GM13976 (cell line): ENCODE measurements around the gene RWDD2A.

Experiments used
- DNase-seq: peaks from one replicate; pipeline ENCODE4 v3.0.0; 2012; ENCODE audit warnings: low spot score
- CTCF ChIP-seq: IDR thresholded peaks from 2 replicates; pipeline ENCODE4 v1.5.1; 2012; ENCODE audit warnings: borderline replicate concordance, mild to moderate bottlenecking; ENCODE audit not compliant: insufficient read depth; ENCODE audit errors: extremely low read depth, missing control alignments, control extremely low read depth
- in situ Hi-C: fragments of 300-500 bp; cut with MboI; formaldehyde crosslinking; loops from one replicate; pipeline ENCODE4 v1.12.0; 2022; ENCODE audit warnings: low sequenced_read_pairs, mixed read lengths, inconsistent platforms; ENCODE audit not compliant: unreplicated experiment

RWDD2A gene

GRCh38 chr6:83215131-83216047 is 22.2 kb downstream of the RWDD2A start:
- TF ChIP-seq CTCF: peak; percentile 81
- DNase-seq: peak; percentile 40
- in situ Hi-C loops: loop anchor here (25.0 kb wide), 1 partner anchor 953 kb away; no protein-coding TSS in a partner anchor

DNA sequence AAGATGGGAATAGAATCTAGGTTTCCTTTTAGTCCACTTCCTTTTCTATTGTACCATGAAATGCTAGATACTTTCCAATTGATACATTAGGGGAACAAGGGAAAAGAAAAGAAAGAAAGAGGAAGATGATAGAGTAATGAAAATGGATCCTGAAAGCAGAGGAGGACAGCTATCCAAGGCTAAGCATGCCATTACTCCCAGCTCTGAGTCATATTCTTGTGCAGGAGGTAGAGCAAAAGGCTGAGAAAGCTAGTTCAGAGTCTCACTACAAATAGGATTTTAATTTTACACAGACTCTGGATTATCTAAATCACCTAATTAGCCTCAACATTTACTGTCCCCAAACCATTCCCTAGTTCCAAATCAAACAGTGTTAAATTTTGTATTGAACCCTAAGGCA is 23.6 kb downstream of the RWDD2A start:
- in situ Hi-C loops: loop anchor here (25.0 kb wide), 1 partner anchor 955 kb away; no protein-coding TSS in a partner anchor
- DNase-seq: no peak
- TF ChIP-seq CTCF: no peak

- in situ Hi-C loops: loop anchor here (25.0 kb wide), 1 partner anchor 956 kb away; no protein-coding TSS in a partner anchor
- no peak for DNase-seq
- TF ChIP-seq CTCF: no peak
Observed at GRCh38 chr6:83218646-83219045, 25.5 kb downstream of the RWDD2A start.

- in situ Hi-C loops: loop anchor here (5.0 to 25.0 kb wide), 2 partner anchors 297 to 958 kb away; no protein-coding TSS in a partner anchor
- TF ChIP-seq CTCF: no peak
- DNase-seq: no peak
Observed at GRCh38 chr6:83220121-83220520, 27.0 kb downstream of the RWDD2A start.

DNA sequence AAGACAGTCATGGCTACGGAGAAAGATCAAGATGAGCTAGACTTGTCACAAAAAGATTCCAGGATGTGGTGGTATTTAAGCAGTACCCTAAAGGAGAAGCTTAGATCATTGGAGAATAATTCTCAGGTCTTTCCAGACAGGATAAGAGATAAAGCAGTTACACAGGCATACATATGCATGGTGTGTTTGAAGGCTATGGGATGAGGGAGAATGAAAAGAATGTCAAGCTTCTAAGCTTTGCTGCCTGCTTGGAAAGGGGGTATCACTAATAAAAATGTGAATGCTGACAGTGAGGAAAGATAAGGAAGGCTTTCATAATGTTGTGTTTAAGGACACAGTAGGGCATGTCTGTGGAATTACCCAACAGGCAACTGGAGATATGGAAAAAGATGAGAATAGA is 28.1 kb downstream of the RWDD2A start:
- in situ Hi-C loops: loop anchor here (5.0 to 25.0 kb wide), 2 partner anchors 296 to 959 kb away; no protein-coding TSS in a partner anchor
- no peak for TF ChIP-seq CTCF

DNA sequence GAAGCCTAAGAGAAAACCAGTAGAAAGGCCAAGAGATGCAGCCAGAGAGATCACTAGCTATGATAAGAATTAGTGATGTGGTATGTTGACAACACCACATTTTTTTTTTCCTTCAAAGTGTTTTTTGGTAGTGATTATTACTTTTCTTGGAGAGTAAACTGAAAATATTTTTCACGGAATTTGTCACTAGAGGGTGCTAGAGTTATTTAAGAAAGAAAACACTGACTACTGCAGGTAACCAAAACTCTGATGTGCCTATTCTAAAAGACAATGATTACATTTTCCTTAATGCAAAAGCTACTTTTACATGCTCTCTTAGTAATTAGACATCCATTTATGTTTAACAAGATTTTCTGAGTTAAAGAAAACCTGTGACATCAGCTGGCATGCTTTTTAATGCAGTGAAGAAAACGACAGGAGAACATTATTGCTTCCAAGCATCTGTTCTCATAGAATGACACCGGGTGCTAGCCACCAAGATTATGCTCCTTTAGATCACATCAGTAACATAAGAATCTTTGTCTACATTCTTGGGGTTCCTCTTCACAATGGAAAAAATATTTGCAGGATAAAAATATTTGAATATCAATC is 28.8 kb downstream of the RWDD2A start:
- peak; percentile 25 for TF ChIP-seq CTCF
- in situ Hi-C loops: loop anchor here (5.0 to 25.0 kb wide), 2 partner anchors 295 to 960 kb away; no protein-coding TSS in a partner anchor
- DNase-seq: peak; percentile 28

More for the DNA sequence above, 28.1 kb downstream of the RWDD2A start:
- no peak for DNase-seq
